IMR-90 (cell line): Measurements from ENCODE around the gene NOD2. TPM values are rescaled to one million over a fixed set of nuclear protein-coding genes. Genes with fewer than 3 reads are reported as not detected.

Experiments
- ATAC-seq: fragments of 200-7000 bp; cut with Tn5 transposase; 2 replicates; pipeline ENCODE4 v1.9.1; 2020; ENCODE audit warnings: low read depth, mild to moderate bottlenecking, moderate library complexity
- BruUV-seq: library from RNA; stranded (reverse); fragments of 400-500 nt; replicated peaks from 2 replicates; lab custom pipeline; 2021; lab: Mats Ljungman, UMichigan
- CTCF ChIA-PET: fragments of 300-600 bp; formaldehyde crosslinking; extraction: SDS; loops from one replicate; lab custom pipeline; 2021; ENCODE audit warnings: antibody characterized with exemption; lab: Yijun Ruan, JAX
- POLR2A ChIA-PET: fragments of 300-600 bp; sonication (Branson Sonifier 250); formaldehyde crosslinking; loops from one replicate; lab custom pipeline; 2022; ENCODE audit warnings: antibody characterized with exemption; ENCODE audit not compliant: unreplicated experiment; lab: Charles Lee
- DNase-seq: peaks from one replicate; pipeline ENCODE4 v3.0.0; 2013
- H2AFZ ChIP-seq: replicated peaks from 2 replicates; pipeline ENCODE3; 2013; ENCODE audit warnings: low read length, mild to moderate bottlenecking; ENCODE audit not compliant: poor library complexity
- H2AK5ac ChIP-seq: 2 replicates; pipeline ENCODE4 v1.6.1; 2013; ENCODE audit warnings: low read depth, low read length, inconsistent platforms
- H2AK9ac ChIP-seq: replicated peaks from 2 replicates; pipeline ENCODE3; 2013; ENCODE audit warnings: mild to moderate bottlenecking, low read depth, low read length, moderate library complexity; ENCODE audit not compliant: poor library complexity
- H2BK120ac ChIP-seq: 2 replicates; pipeline ENCODE4 v1.6.1; 2013; ENCODE audit warnings: low read depth, low read length, inconsistent platforms
- H2BK15ac ChIP-seq: 3 replicates; pipeline ENCODE4 v1.6.1; 2013; ENCODE audit warnings: low read depth, low read length, inconsistent platforms
- H2BK20ac ChIP-seq: 2 replicates; pipeline ENCODE4 v1.6.1; 2013; ENCODE audit warnings: low read depth, mild to moderate bottlenecking, inconsistent platforms, low read length, moderate library complexity
- H2BK5ac ChIP-seq: 2 replicates; pipeline ENCODE4 v1.6.1; 2013; ENCODE audit warnings: mild to moderate bottlenecking, low read depth, low read length, inconsistent platforms; ENCODE audit not compliant: poor library complexity, severe bottlenecking
- H3K14ac ChIP-seq: replicated peaks from 2 replicates; pipeline ENCODE4 v1.6.1; 2013; ENCODE audit warnings: low read depth, low read length, inconsistent platforms
- H3K18ac ChIP-seq: 2 replicates; pipeline ENCODE4 v1.6.1; 2013; ENCODE audit warnings: low read depth, low read length, control low read depth
- H3K23ac ChIP-seq: 2 replicates; pipeline ENCODE4 v1.6.1; 2013; ENCODE audit warnings: low read depth, low read length, inconsistent platforms
- H3K27ac ChIP-seq: 2 replicates; pipeline ENCODE4 v1.5.1; 2013; ENCODE audit warnings: mild to moderate bottlenecking, control low read depth, low read length; ENCODE audit not compliant: insufficient read depth
- H3K27me3 ChIP-seq: 2 replicates; pipeline ENCODE4 v1.6.1; 2013; ENCODE audit warnings: low read length; ENCODE audit not compliant: control insufficient read depth, insufficient read depth
- H3K36me3 ChIP-seq: 2 replicates; pipeline ENCODE4 v1.6.1; 2013; ENCODE audit warnings: low read length, mixed read lengths; ENCODE audit not compliant: control insufficient read depth, insufficient read depth
- H3K4ac ChIP-seq: 2 replicates; pipeline ENCODE4 v1.6.1; 2013; ENCODE audit warnings: low read depth, low read length, inconsistent platforms
- H3K4me1 ChIP-seq: 2 replicates; pipeline ENCODE4 v1.6.1; 2013; ENCODE audit warnings: low read length, mixed read lengths; ENCODE audit not compliant: control insufficient read depth, insufficient read depth
- H3K4me2 ChIP-seq: 2 replicates; pipeline ENCODE4 v1.6.1; 2013; ENCODE audit warnings: low read depth, mild to moderate bottlenecking, control low read depth, low read length, moderate library complexity
- H3K4me3 ChIP-seq: 2 replicates; pipeline ENCODE4 v1.5.1; 2013; ENCODE audit warnings: low read depth, mild to moderate bottlenecking, control low read depth, low read length, moderate library complexity; ENCODE audit not compliant: insufficient read depth
- H3K56ac ChIP-seq: 2 replicates; pipeline ENCODE4 v1.6.1; 2013; ENCODE audit warnings: low read length, inconsistent platforms; ENCODE audit not compliant: insufficient read depth; ENCODE audit errors: extremely low read depth
- H3K79me1 ChIP-seq, 2 experiments: 2 replicates each; pipeline ENCODE4 v1.6.1; 2013; ENCODE audit warnings: low read length in 2 of 2, inconsistent platforms in 1 of 2, low read depth in 1 of 2
- H3K9ac ChIP-seq: 2 replicates; pipeline ENCODE4 v1.6.1; 2013; ENCODE audit warnings: low read depth, low read length, control low read depth
- H3K9me1 ChIP-seq: 2 replicates; pipeline ENCODE4 v1.6.1; 2013; ENCODE audit warnings: low read length, inconsistent platforms; ENCODE audit not compliant: insufficient read depth
- H3K9me3 ChIP-seq: 2 replicates; pipeline ENCODE4 v1.6.1; 2013; ENCODE audit warnings: low read length; ENCODE audit not compliant: control insufficient read depth, insufficient read depth
- H4K20me1 ChIP-seq: 2 replicates; pipeline ENCODE4 v1.6.1; 2013; ENCODE audit warnings: low read length, inconsistent platforms; ENCODE audit not compliant: insufficient read depth
- H4K5ac ChIP-seq: 2 replicates; pipeline ENCODE4 v1.6.1; 2013; ENCODE audit warnings: mild to moderate bottlenecking, low read depth, low read length, control low read depth
- H4K8ac ChIP-seq, 2 experiments: 2 replicates each; pipeline ENCODE4 v1.6.1; 2013; ENCODE audit warnings: low read depth in 2 of 2, low read length in 2 of 2, control low read depth in 1 of 2, inconsistent platforms in 1 of 2
- H4K91ac ChIP-seq: 2 replicates; pipeline ENCODE4 v1.6.1; 2013; ENCODE audit warnings: low read depth, low read length, inconsistent platforms; ENCODE audit not compliant: insufficient read depth
- BHLHE40 ChIP-seq: fragments of 150-350 bp; IDR thresholded peaks from 2 replicates; pipeline ENCODE4 v1.6.1; 2016; ENCODE audit warnings: mild to moderate bottlenecking, low read depth, low read length
- CHD1 ChIP-seq: IDR thresholded peaks from 2 replicates; pipeline ENCODE4 v1.6.1; 2012; ENCODE audit warnings: low read depth, low read length, improper control_type of control experiment
- NFE2L2 ChIP-seq: fragments of 150-350 bp; IDR thresholded peaks from 2 replicates; pipeline ENCODE4 v1.6.1; 2016; ENCODE audit warnings: low read depth, mild to moderate bottlenecking, low read length
- RAD21 ChIP-seq: IDR thresholded peaks from 2 replicates; pipeline ENCODE4 v1.6.1; 2012; ENCODE audit warnings: low read length, improper control_type of control experiment
- RCOR1 ChIP-seq: IDR thresholded peaks from 2 replicates; pipeline ENCODE4 v1.6.1; 2012; ENCODE audit warnings: mild to moderate bottlenecking, low read length, improper control_type of control experiment; ENCODE audit not compliant: insufficient replicate concordance
- WGBS, 2 experiments: methylation state at CpG; one replicate each; pipeline versions ENCODE4 v1.1.5 to v1.1.7; 2013; ENCODE audit warnings: missing lambda C conversion rate in 2 of 2; ENCODE audit not compliant: insufficient read length in 1 of 2; ENCODE audit errors: extremely low coverage in 2 of 2; 5-methylcytosine and 5-hydroxymethylcytosine counted together
- dilution Hi-C: fragments of 300-500 bp; cut with HindIII; formaldehyde crosslinking; loops from one replicate; pipeline ENCODE4 v1.14.3; 2018; ENCODE audit warnings: low sequenced_read_pairs; ENCODE audit not compliant: unreplicated experiment
- in situ Hi-C: fragments of 300-500 bp; cut with MboI; formaldehyde crosslinking; loops from 3 replicates; pipeline ENCODE4 v1.14.3; 2019; ENCODE audit warnings: low sequenced_read_pairs, inconsistent platforms, mixed read lengths
- intact Hi-C: fragments of 100-400 bp; cut with micrococcal nuclease; formaldehyde crosslinking; loops from 2 replicates; pipeline ENCODE4 v1.10.0; 2022
- polyA plus RNA-seq, 3 experiments: library from polyadenylated mRNA; depleted of rRNA; stranded (reverse); fragments of >200 nt; gene quantifications; 2 replicates each; pipeline ENCODE4 v1.2.3, GENCODE V29; 2012; ENCODE audit warnings: low replicate concordance in 1 of 3
- total RNA-seq: library from RNA; depleted of rRNA; stranded (reverse); fragments of >200 nt; gene quantifications from 2 replicates; pipeline ENCODE4 v1.2.3, GENCODE V29; 2012
- TF ChIP-seq, protein P1 (sequence below): fragments of 150-350 bp; IDR thresholded peaks from 2 replicates; pipeline ENCODE4 v1.6.1; 2017; ENCODE audit warnings: mild to moderate bottlenecking, antibody characterized with exemption, low read length, low read depth

Gene NOD2
- total and polyA plus RNA-seq, 2 of the 4 experiments (the other 2 are of a cell fraction) = not detected

- intact Hi-C loops = no loop called here
- Histone ChIP-seq H3K27ac (no peak overlapping the region), H3K9me3 (no peaks in the 10 kb centered on the region), H3K4ac (no peak overlapping the region), H2AFZ (peak overlapping the region; percentile 56), H2BK5ac (no peak overlapping the region), H3K4me1 (no peaks in the 10 kb centered on the region), H3K14ac (no peak overlapping the region), H2BK15ac (no peak overlapping the region), H2AK9ac (no peak overlapping the region), H3K27me3 (peaks cover 14% of the 10 kb centered on the region), H3K4me3 (no peak overlapping the region), H3K18ac (no peak overlapping the region), H3K23ac (no peak overlapping the region), H2BK20ac (no peak overlapping the region), H3K4me2 (no peak overlapping the region), H3K56ac (no peak overlapping the region), H2AK5ac (no peak overlapping the region), H4K5ac (no peak overlapping the region), H3K9ac (no peak overlapping the region), H3K79me1 (no peaks in the 10 kb centered on the region), H3K36me3 (no peaks in the 10 kb centered on the region), H3K9me1 (0 out of 2 replicates have a peak, but pooled peaks cover 4% of the 10 kb centered on the region), H4K8ac (no peak overlapping the region), H4K91ac (no peak overlapping the region), H4K20me1 (no peaks in the 10 kb centered on the region), H2BK120ac (no peak overlapping the region)
- 83% methylated on average over 4 of the region's 15 CpGs; no CpG with 5 or more reads in 1 of the 2 experiments for WGBS, 2 experiments
- no peak for ATAC-seq
- ChIA-PET CTCF (no interaction called here), POLR2A (no interaction called here)
- no TSS peak for BruUV-seq
- peak; percentile 26 for DNase-seq
- in situ Hi-C loops = no loop called here
- TF ChIP-seq, protein P1, sequence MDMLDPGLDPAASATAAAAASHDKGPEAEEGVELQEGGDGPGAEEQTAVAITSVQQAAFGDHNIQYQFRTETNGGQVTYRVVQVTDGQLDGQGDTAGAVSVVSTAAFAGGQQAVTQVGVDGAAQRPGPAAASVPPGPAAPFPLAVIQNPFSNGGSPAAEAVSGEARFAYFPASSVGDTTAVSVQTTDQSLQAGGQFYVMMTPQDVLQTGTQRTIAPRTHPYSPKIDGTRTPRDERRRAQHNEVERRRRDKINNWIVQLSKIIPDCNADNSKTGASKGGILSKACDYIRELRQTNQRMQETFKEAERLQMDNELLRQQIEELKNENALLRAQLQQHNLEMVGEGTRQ = peak; percentile 52
- TF ChIP-seq RAD21 = no peak
- no peak for TF ChIP-seq RCOR1
- no peak for TF ChIP-seq CHD1
- no peak for TF ChIP-seq NFE2L2
- TF ChIP-seq BHLHE40 = no peak
- dilution Hi-C loops = no loop called here
Measured at GRCh38 chr16:50696575-50697420, 3.4 kb downstream of the NOD2 start.
